ENCODE data around the gene POGK.
"Not testable (repeated sequence)": the region's sequence is repeated elsewhere in the genome, so short reads cannot be mapped to it uniquely, and the experiment has no call there.

POGK gene

GRCh38 chr1:166855558-166855957, 16.3 kb downstream of the POGK start:
- DNase-seq (ENCODE audit: low read depth), result no peak

- DNase-seq (ENCODE audit: low read depth), result no peak
Measured at GRCh38 chr1:166857995-166858394, 18.7 kb downstream of the POGK start.

GRCh38 chr1:166858726-166859419, 19.6 kb downstream of the POGK start:
- DNase-seq (ENCODE audit: low read depth), result no peak

GRCh38 chr1:166859597-166859996, 20.3 kb downstream of the POGK start:
- no peak for DNase-seq (ENCODE audit: low read depth)

- no peak for DNase-seq (ENCODE audit: low read depth)
Measured at GRCh38 chr1:166865926-166866325, 26.7 kb downstream of the POGK start.

GRCh38 chr1:166868639-166869038, 29.4 kb downstream of the POGK start:
- DNase-seq (ENCODE audit: low read depth), result no peak

GRCh38 chr1:166869318-166870099, 30.2 kb downstream of the POGK start:
- DNase-seq (ENCODE audit: low read depth), result no peak

GRCh38 chr1:166870584-166870983, 31.3 kb downstream of the POGK start:
- DNase-seq (ENCODE audit: low read depth), result no peak

- DNase-seq (ENCODE audit: low read depth), result no peak
Measured at GRCh38 chr1:166874464-166874863, 35.2 kb downstream of the POGK start.

- no peak for DNase-seq (ENCODE audit: low read depth)
Measured at GRCh38 chr1:166875302-166875733, 36.0 kb downstream of the POGK start.

GRCh38 chr1:166875734-166876539, 36.7 kb downstream of the POGK start, which contains the start of gene TADA1:
TADA1 (minus strand) TSS chr1:166876264; CDS start chr1:166876233, 31 bp downstream.
- DNase-seq (ENCODE audit: low read depth), result peak; percentile 98

- no peak for DNase-seq (ENCODE audit: low read depth)
Measured at GRCh38 chr1:166876540-166876838, 37.2 kb downstream of the POGK start.

- not testable (repeated sequence) for DNase-seq (ENCODE audit: low read depth)
Measured at GRCh38 chr1:166878173-166878917, 39.1 kb downstream of the POGK start.

- no peak for DNase-seq (ENCODE audit: low read depth)
Measured at GRCh38 chr1:166882893-166883292, 43.6 kb downstream of the POGK start.

GRCh38 chr1:166884040-166884642, 44.9 kb downstream of the POGK start:
- no peak for DNase-seq (ENCODE audit: low read depth)

GRCh38 chr1:166884971-166885370, 45.7 kb downstream of the POGK start:
- no peak for DNase-seq (ENCODE audit: low read depth)

- no peak for DNase-seq (ENCODE audit: low read depth)
Measured at GRCh38 chr1:166888373-166889111, 49.3 kb downstream of the POGK start.

GRCh38 chr1:166889776-166890175, 50.5 kb downstream of the POGK start:
- no peak for DNase-seq (ENCODE audit: low read depth)

- DNase-seq (ENCODE audit: low read depth), result no peak
Measured at GRCh38 chr1:166895766-166896165, 56.5 kb downstream of the POGK start.

- DNase-seq (ENCODE audit: low read depth), result no peak
Measured at GRCh38 chr1:166899769-166900168, 60.5 kb downstream of the POGK start.

GRCh38 chr1:166900987-166901386, 61.7 kb downstream of the POGK start:
- no peak for DNase-seq (ENCODE audit: low read depth)

Data from stimulated activated CD8-positive, alpha-beta memory T cell treated with anti-CD3 and anti-CD28 coated beads, Interleukin-7, amount 100 ng/mL, for 24 hours (primary cell).